ENCODE data around the gene ZAP70. TPM values are rescaled to one million over a fixed set of nuclear protein-coding genes. Genes with fewer than 3 reads are reported as not detected.

ZAP70 gene
- total RNA-seq, 2 experiments from 2014 or later: 218 TPM

GRCh38 chr2:97741686-97742085 lies 28.3 kb downstream of the ZAP70 start:
- H3K27ac Mint-ChIP-seq: peak overlapping the region; percentile 87
- intact Hi-C loops (cut with micrococcal nuclease): no loop called here
- no peaks in the 10 kb centered on the region for H3K27me3 Mint-ChIP-seq
- H3K36me3 Mint-ChIP-seq (ENCODE audit: low read depth): peaks cover 64% of the 10 kb centered on the region
- DNase-seq (no peak), ATAC-seq (no peak)
- H3K4me3 Mint-ChIP-seq: no peak overlapping the region
- no peaks in the 10 kb centered on the region for H3K9me3 Mint-ChIP-seq
- TF ChIP-seq, protein P1, sequence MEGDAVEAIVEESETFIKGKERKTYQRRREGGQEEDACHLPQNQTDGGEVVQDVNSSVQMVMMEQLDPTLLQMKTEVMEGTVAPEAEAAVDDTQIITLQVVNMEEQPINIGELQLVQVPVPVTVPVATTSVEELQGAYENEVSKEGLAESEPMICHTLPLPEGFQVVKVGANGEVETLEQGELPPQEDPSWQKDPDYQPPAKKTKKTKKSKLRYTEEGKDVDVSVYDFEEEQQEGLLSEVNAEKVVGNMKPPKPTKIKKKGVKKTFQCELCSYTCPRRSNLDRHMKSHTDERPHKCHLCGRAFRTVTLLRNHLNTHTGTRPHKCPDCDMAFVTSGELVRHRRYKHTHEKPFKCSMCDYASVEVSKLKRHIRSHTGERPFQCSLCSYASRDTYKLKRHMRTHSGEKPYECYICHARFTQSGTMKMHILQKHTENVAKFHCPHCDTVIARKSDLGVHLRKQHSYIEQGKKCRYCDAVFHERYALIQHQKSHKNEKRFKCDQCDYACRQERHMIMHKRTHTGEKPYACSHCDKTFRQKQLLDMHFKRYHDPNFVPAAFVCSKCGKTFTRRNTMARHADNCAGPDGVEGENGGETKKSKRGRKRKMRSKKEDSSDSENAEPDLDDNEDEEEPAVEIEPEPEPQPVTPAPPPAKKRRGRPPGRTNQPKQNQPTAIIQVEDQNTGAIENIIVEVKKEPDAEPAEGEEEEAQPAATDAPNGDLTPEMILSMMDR (IDR thresholded peaks at IDR 0.05): no peak
- POLR2A ChIA-PET: interaction anchor here (0.7 to 6.2 kb wide), 6 partner anchors 13 to 95 kb away, joined by 3 to 61 read pairs (median 19); partner anchors contain the start of gene ZAP70
- peaks cover 61% of the 10 kb centered on the region for H3K4me1 Mint-ChIP-seq (ENCODE audit: low read depth)
- CTCF ChIA-PET: interaction anchor here (1.1 to 10.0 kb wide), 10 partner anchors 14 to 643 kb away, joined by 3 to 167 read pairs (median 8); partner anchors contain the start of gene ZAP70

DNA sequence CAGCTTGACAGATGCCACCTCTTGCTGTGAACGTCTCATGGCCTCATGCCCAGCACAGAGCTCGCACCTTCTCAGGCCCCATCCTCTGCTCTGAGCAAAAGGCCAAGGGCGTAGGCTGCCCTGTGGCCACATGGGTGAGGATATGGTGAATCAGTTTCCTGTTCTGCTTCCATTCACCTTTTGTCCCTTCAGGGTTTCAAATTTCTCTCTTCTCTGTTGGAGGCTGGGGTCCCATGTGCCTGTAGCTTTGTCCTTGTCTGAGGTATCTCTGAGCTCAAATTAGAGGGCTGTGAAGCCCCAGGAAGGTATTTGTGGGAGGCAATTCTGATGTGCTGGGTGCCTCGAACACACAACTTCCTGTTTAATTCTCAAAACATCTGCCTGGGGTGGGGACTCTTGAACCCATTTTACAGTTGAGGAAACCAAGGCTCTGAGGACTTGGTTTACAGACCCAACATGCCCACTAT lies 29.0 kb downstream of the ZAP70 start:
- H3K4me3 Mint-ChIP-seq: no peak overlapping the region
- DNase-seq: peak; percentile 76
- peak overlapping the region; percentile 87 for H3K27ac Mint-ChIP-seq

DNA sequence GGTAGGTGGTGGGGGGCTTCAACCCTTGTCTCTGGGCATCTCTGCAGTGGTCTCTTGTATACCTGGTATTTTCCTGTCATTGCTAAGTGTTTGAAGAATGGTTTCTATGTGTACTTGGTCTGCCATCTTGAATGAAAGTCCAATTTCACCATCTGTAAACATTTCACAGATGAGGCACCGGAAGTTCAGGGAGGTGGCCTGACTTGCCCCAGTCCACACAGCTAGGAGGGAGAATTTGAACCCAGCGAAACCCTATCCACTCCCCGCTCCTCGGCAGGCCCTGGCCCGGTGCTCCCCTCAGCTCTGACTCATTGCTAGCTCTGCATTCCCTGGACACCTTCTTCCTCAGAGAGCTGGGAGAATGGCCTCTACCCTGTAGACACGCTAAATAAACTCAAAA lies 30.5 kb downstream of the ZAP70 start:
- intact Hi-C loops (cut with micrococcal nuclease): no loop called here

More for the DNA sequence above, 29.0 kb downstream of the ZAP70 start:
- ChIA-PET POLR2A (interaction anchor here (1.1 to 6.2 kb wide), 6 partner anchors 14 to 96 kb away, joined by 3 to 61 read pairs (median 19); partner anchors contain the start of gene ZAP70), CTCF (interaction anchor here (0.9 to 10.0 kb wide), 5 partner anchors 16 to 152 kb away, joined by 4 to 167 read pairs (median 73); partner anchors contain the start of genes ACTR1B and ZAP70)
- intact Hi-C loops (cut with micrococcal nuclease): no loop called here
- TF ChIP-seq, protein P1 (IDR thresholded peaks at IDR 0.05): no peak
- Mint-ChIP-seq H3K4me1 (ENCODE audit: low read depth) (peaks cover 68% of the 10 kb centered on the region), H3K9me3 (no peaks in the 10 kb centered on the region), H3K36me3 (ENCODE audit: low read depth) (peaks cover 59% of the 10 kb centered on the region), H3K27me3 (no peaks in the 10 kb centered on the region)
- ATAC-seq: peak; percentile 72

GRCh38 chr2:97745474-97746174 lies 32.2 kb downstream of the ZAP70 start:
- ChIA-PET CTCF (interaction anchor here (0.9 to 10.0 kb wide), 6 partner anchors 19 to 155 kb away, joined by 3 to 167 read pairs (median 11); no protein-coding TSS in a partner anchor), POLR2A (interaction anchor here (0.8 to 3.7 kb wide), 6 partner anchors 17 to 83 kb away, joined by 3 to 15 read pairs (median 4); no protein-coding TSS in a partner anchor)
- H3K36me3 Mint-ChIP-seq (ENCODE audit: low read depth): peaks cover 40% of the 10 kb centered on the region
- DNase-seq (peak; percentile 82), ATAC-seq (peak; percentile 74)
- H3K9me3 Mint-ChIP-seq: no peaks in the 10 kb centered on the region
- peak overlapping the region; percentile 36 for H3K27ac Mint-ChIP-seq
- peaks cover 73% of the 10 kb centered on the region for H3K4me1 Mint-ChIP-seq (ENCODE audit: low read depth)
- no peak overlapping the region for H3K4me3 Mint-ChIP-seq
- intact Hi-C loops (cut with micrococcal nuclease): loop anchor here (5.0 kb wide), 1 partner anchor 33 kb away; the partner anchor contains the start of gene ZAP70
- TF ChIP-seq, protein P1 (IDR thresholded peaks at IDR 0.05): no peak
- H3K27me3 Mint-ChIP-seq: no peaks in the 10 kb centered on the region

More for the DNA sequence above, 30.5 kb downstream of the ZAP70 start:
- CTCF ChIA-PET: interaction anchor here (6.8 to 10.0 kb wide), 3 partner anchors 17 to 44 kb away, joined by 73 to 167 read pairs (median 143); partner anchors contain the start of gene ZAP70
- Mint-ChIP-seq H3K27me3 (no peaks in the 10 kb centered on the region), H3K27ac (peak overlapping the region; percentile 8), H3K4me3 (no peak overlapping the region), H3K9me3 (no peaks in the 10 kb centered on the region), H3K36me3 (ENCODE audit: low read depth) (peaks cover 45% of the 10 kb centered on the region), H3K4me1 (ENCODE audit: low read depth) (peaks cover 78% of the 10 kb centered on the region)
- POLR2A ChIA-PET: interaction anchor here (0.7 to 6.2 kb wide), 4 partner anchors 10 to 948 kb away, joined by 3 to 51 read pairs (median 9); partner anchors contain the start of gene ZAP70
- DNase-seq (no peak), ATAC-seq (no peak)
- TF ChIP-seq, protein P1 (IDR thresholded peaks at IDR 0.05): no peak

Data from activated CD8-positive, alpha-beta T cell treated with anti-CD3 and anti-CD28 coated beads for 36 hours (primary cell).